H1 (cell line): Measurements from ENCODE around the gene DIPK1C. TPM values are rescaled to one million over a fixed set of nuclear protein-coding genes. Genes with fewer than 3 reads are reported as not detected.

Source experiments
- CTCF ChIA-PET: fragments of 300-600 bp; sonication (Branson Sonifier 250); formaldehyde crosslinking; loops from one replicate; lab custom pipeline; 2021; ENCODE audit not compliant: partially characterized antibody; lab: Charles Lee
- POLR2A ChIA-PET: fragments of 300-600 bp; sonication (Branson Sonifier 250); formaldehyde crosslinking; loops from one replicate; lab custom pipeline; 2021; ENCODE audit warnings: inconsistent platforms; ENCODE audit not compliant: partially characterized antibody; lab: Charles Lee
- DNase-seq, 2 experiments: peaks; one replicate each; pipeline versions ENCODE4 v3.0.0 to v3.0.0-alpha.2; 2010 to 2022; ENCODE audit warnings: low spot score in 2 of 2, low read depth in 1 of 2, mixed read lengths in 1 of 2
- FAIRE-seq: peaks from 2 replicates; lab custom pipeline; 2011; peaks lifted over from hg19 to GRCh38; lab: Jason Lieb, UNC
- H2AFZ ChIP-seq: 2 replicates; pipeline ENCODE4 v1.8.1; 2012; ENCODE audit warnings: low read length, inconsistent platforms
- H2AK5ac ChIP-seq: 2 replicates; pipeline ENCODE4 v1.6.1; 2013; ENCODE audit warnings: low read depth, low read length
- H2BK120ac ChIP-seq: replicated peaks from 2 replicates; pipeline ENCODE3; 2013; ENCODE audit warnings: low read depth, low read length, inconsistent platforms
- H2BK12ac ChIP-seq: 2 replicates; pipeline ENCODE4 v1.6.1; 2013; ENCODE audit warnings: low read depth, low read length
- H2BK15ac ChIP-seq: 2 replicates; pipeline ENCODE4 v1.6.1; 2013; ENCODE audit warnings: low read length
- H2BK20ac ChIP-seq: 2 replicates; pipeline ENCODE4 v1.6.1; 2013; ENCODE audit warnings: low read length
- H2BK5ac ChIP-seq: 2 replicates; pipeline ENCODE4 v1.6.1; 2013; ENCODE audit warnings: low read depth, low read length
- H3K14ac ChIP-seq: 2 replicates; pipeline ENCODE4 v1.6.1; 2013; ENCODE audit warnings: inconsistent platforms; ENCODE audit not compliant: insufficient read length
- H3K18ac ChIP-seq: 2 replicates; pipeline ENCODE4 v1.6.1; 2013; ENCODE audit warnings: low read length; ENCODE audit errors: extremely low read depth
- H3K23ac ChIP-seq: 2 replicates; pipeline ENCODE4 v1.6.1; 2013; ENCODE audit warnings: inconsistent platforms; ENCODE audit not compliant: insufficient read length
- H3K23me2 ChIP-seq: 2 replicates; pipeline ENCODE4 v1.6.1; 2013; ENCODE audit warnings: low read depth, low read length
- H3K27ac ChIP-seq: 2 replicates; pipeline ENCODE4 v1.6.1; 2011; ENCODE audit warnings: low read depth, low read length, inconsistent platforms
- H3K27me3 ChIP-seq, 4 experiments: replicated peaks in 1 of 4; 1 replicate in 1 of 4; 2 replicates in 3 of 4; pipeline versions ENCODE4 v1.6.1 to v1.8.1; 2011 to 2013; ENCODE audit warnings: low read length in 3 of 4, mild to moderate bottlenecking in 3 of 4, inconsistent platforms in 2 of 4, mixed read lengths in 2 of 4, moderate library complexity in 1 of 4; ENCODE audit not compliant: control insufficient read depth in 3 of 4, insufficient read depth in 3 of 4; ENCODE audit errors: extremely low read depth in 1 of 4
- H3K36me3 ChIP-seq, 4 experiments: 2 replicates each; pipeline versions ENCODE4 v1.6.1 to v1.8.1; 2011 to 2013; ENCODE audit warnings: mild to moderate bottlenecking in 4 of 4, low read length in 3 of 4, moderate library complexity in 2 of 4, control low read depth in 1 of 4, inconsistent platforms in 1 of 4; ENCODE audit not compliant: insufficient read depth in 4 of 4, control insufficient read depth in 2 of 4
- H3K4ac ChIP-seq: replicated peaks from 2 replicates; pipeline ENCODE3; 2013; ENCODE audit warnings: low read length, low read depth, mixed read lengths, inconsistent platforms; ENCODE audit not compliant: insufficient read length
- H3K4me1 ChIP-seq, 4 experiments: replicated peaks in 1 of 4; 1 replicate in 1 of 4; 2 replicates in 3 of 4; pipeline versions ENCODE4 v1.6.1 to v1.8.1; 2011 to 2013; ENCODE audit warnings: low read length in 3 of 4, inconsistent platforms in 2 of 4, mixed read lengths in 1 of 4; ENCODE audit not compliant: insufficient read depth in 4 of 4, control insufficient read depth in 3 of 4
- H3K4me2 ChIP-seq, 2 experiments: 2 replicates each; pipeline versions ENCODE4 v1.6.1 to v1.8.1; 2011 to 2013; ENCODE audit warnings: low read depth in 2 of 2, low read length in 2 of 2, control low read depth in 1 of 2, inconsistent platforms in 1 of 2, mild to moderate bottlenecking in 1 of 2; ENCODE audit not compliant: insufficient read depth in 1 of 2
- H3K4me3 ChIP-seq, 4 experiments: fragments of 200-600, 300-600 bp in 1 of 4; sonication (generic), shearing (Covaris generic), sonication (Bioruptor Twin) in 1 of 4; 2 replicates each; pipeline versions ENCODE4 v1.5.1 to v1.8.1; 2011 to 2016; ENCODE audit warnings: low read length in 4 of 4, low read depth in 3 of 4, control low read depth in 2 of 4, inconsistent platforms in 2 of 4, mild to moderate bottlenecking in 2 of 4, mixed read lengths in 1 of 4, moderate library complexity in 1 of 4; ENCODE audit not compliant: insufficient read depth in 2 of 4; ENCODE audit errors: extremely low read depth in 1 of 4
- H3K56ac ChIP-seq: replicated peaks from 2 replicates; pipeline ENCODE3; 2013; ENCODE audit warnings: low read depth, mild to moderate bottlenecking, mixed read lengths, low read length, inconsistent platforms; ENCODE audit not compliant: insufficient read length
- H3K79me1 ChIP-seq: 2 replicates; pipeline ENCODE4 v1.6.1; 2013; ENCODE audit warnings: low read depth, low read length, control low read depth
- H3K79me2 ChIP-seq, 2 experiments: 2 replicates each; pipeline versions ENCODE4 v1.6.1 to v1.8.1; 2012 to 2013; ENCODE audit warnings: low read length in 2 of 2, mild to moderate bottlenecking in 2 of 2, inconsistent platforms in 1 of 2; ENCODE audit not compliant: insufficient read depth in 2 of 2, control insufficient read depth in 1 of 2
- H3K9ac ChIP-seq, 4 experiments: replicated peaks in 1 of 4; 1 replicate in 1 of 4; 2 replicates in 3 of 4; pipeline versions ENCODE4 v1.6.1 to v1.8.1; 2011 to 2013; ENCODE audit warnings: low read depth in 3 of 4, low read length in 3 of 4, control low read depth in 2 of 4, mild to moderate bottlenecking in 2 of 4, moderate library complexity in 2 of 4, inconsistent platforms in 1 of 4; ENCODE audit errors: extremely low read depth in 1 of 4
- H3K9me3 ChIP-seq, 2 experiments: 2 replicates each; pipeline versions ENCODE4 v1.6.1 to v1.8.1; 2012 to 2013; ENCODE audit warnings: mild to moderate bottlenecking in 2 of 2, moderate library complexity in 2 of 2, control low read depth in 1 of 2, inconsistent platforms in 1 of 2, low read depth in 1 of 2, low read length in 1 of 2, mixed read lengths in 1 of 2; ENCODE audit not compliant: insufficient read depth in 2 of 2
- H4K20me1 ChIP-seq, 2 experiments: replicated peaks in 1 of 2; 2 replicates each; pipeline versions ENCODE3 to v1.8.1; 2011 to 2013; ENCODE audit warnings: inconsistent platforms in 2 of 2, low read length in 2 of 2, mild to moderate bottlenecking in 1 of 2; ENCODE audit not compliant: insufficient read depth in 2 of 2, control insufficient read depth in 1 of 2
- H4K5ac ChIP-seq: 2 replicates; pipeline ENCODE4 v1.6.1; 2013; ENCODE audit warnings: low read length, low read depth, mixed read lengths, inconsistent platforms; ENCODE audit not compliant: insufficient read length
- H4K8ac ChIP-seq: 2 replicates; pipeline ENCODE4 v1.8.0; 2013; ENCODE audit warnings: mild to moderate bottlenecking, moderate library complexity, low read length, inconsistent platforms; ENCODE audit not compliant: insufficient read depth; ENCODE audit errors: extremely low read depth
- H4K91ac ChIP-seq: replicated peaks from 2 replicates; pipeline ENCODE3; 2013; ENCODE audit warnings: low read length, mixed read lengths, inconsistent platforms; ENCODE audit not compliant: insufficient read length
- BRCA1 ChIP-seq: IDR thresholded peaks from 2 replicates; pipeline ENCODE4 v1.6.1; 2012; ENCODE audit warnings: low read depth, low read length, improper control_type of control experiment
- CEBPB ChIP-seq: IDR thresholded peaks from 2 replicates; pipeline ENCODE4 v1.6.1; 2012; ENCODE audit warnings: low read depth, low read length
- E2F6 ChIP-seq: IDR thresholded peaks from 2 replicates; pipeline ENCODE4 v1.6.1; 2012; ENCODE audit warnings: inconsistent platforms
- FOSL1 ChIP-seq: IDR thresholded peaks from 2 replicates; pipeline ENCODE4 v1.6.1; 2011; ENCODE audit warnings: mild to moderate bottlenecking, low read depth, low read length, moderate library complexity; ENCODE audit not compliant: insufficient read depth
- JUN ChIP-seq: IDR thresholded peaks from 2 replicates; pipeline ENCODE4 v1.6.1; 2011; ENCODE audit warnings: low read depth, mild to moderate bottlenecking, improper control_type of control experiment, low read length
- JUND ChIP-seq: IDR thresholded peaks from 2 replicates; pipeline ENCODE4 v1.6.1; 2011; ENCODE audit warnings: mild to moderate bottlenecking, improper control_type of control experiment, low read length
- KDM5A ChIP-seq: fragments of 200-600 bp; IDR thresholded peaks from 2 replicates; pipeline ENCODE4 v1.7.1; 2012; ENCODE audit warnings: mild to moderate bottlenecking, low read length, inconsistent platforms, mixed read lengths
- MAX ChIP-seq: IDR thresholded peaks from 2 replicates; pipeline ENCODE4 v1.6.1; 2012; ENCODE audit warnings: inconsistent platforms
- SAP30 ChIP-seq: fragments of 300-600 bp; sonication (generic); IDR thresholded peaks from 2 replicates; pipeline ENCODE4 v1.7.1; 2012; ENCODE audit warnings: low read length, moderate library complexity, mild to moderate bottlenecking, inconsistent platforms; ENCODE audit not compliant: insufficient read depth, insufficient replicate concordance
- SIN3A ChIP-seq, 2 experiments: IDR thresholded peaks in 1 of 2; conservative IDR thresholded peaks in 1 of 2; 2 replicates each; pipeline ENCODE4 v1.6.1; 2011 to 2012; ENCODE audit warnings: low read length in 2 of 2, improper control_type of control experiment in 1 of 2, low read depth in 1 of 2, mild to moderate bottlenecking in 1 of 2
- SP1 ChIP-seq: IDR thresholded peaks from 2 replicates; pipeline ENCODE4 v1.6.1; 2011; ENCODE audit warnings: low read depth, low read length
- TAF7 ChIP-seq: optimal IDR thresholded peaks from 2 replicates; pipeline ENCODE3; 2011; ENCODE audit warnings: low read depth, mild to moderate bottlenecking, inconsistent platforms, low read length, moderate library complexity, borderline replicate concordance
- TEAD4 ChIP-seq: IDR thresholded peaks from 2 replicates; pipeline ENCODE4 v1.6.1; 2012; ENCODE audit warnings: low read depth, low read length, inconsistent platforms, mixed read lengths
- YY1 ChIP-seq: IDR thresholded peaks from 2 replicates; pipeline ENCODE4 v1.6.1; 2011; ENCODE audit warnings: low read depth, mild to moderate bottlenecking, low read length
- WGBS, 2 experiments: shearing (Covaris generic) in 1 of 2; methylation state at CpG; one replicate each; pipeline versions ENCODE4 v1.1.6 to v1.1.7; 2013 to 2015; ENCODE audit warnings: low lambda C conversion rate in 2 of 2, mixed read lengths in 2 of 2, inconsistent platforms in 1 of 2, low coverage in 1 of 2, missing lambda C conversion rate in 1 of 2; ENCODE audit not compliant: insufficient replicate concordance in 2 of 2, insufficient coverage in 1 of 2, insufficient read length in 1 of 2; ENCODE audit errors: extremely low coverage in 1 of 2, missing lambda C conversion rate in 1 of 2; 5-methylcytosine and 5-hydroxymethylcytosine counted together
- polyA plus RNA-seq, 7 experiments: library from polyadenylated mRNA; depleted of rRNA in 3 of 7; stranded (reverse) in 5 of 7; unstranded in 2 of 7; fragments of >200 nt in 5 of 7; fragments of 200-250 nt in 2 of 7; gene quantifications; 1 replicate in 5 of 7; 2 replicates in 1 of 7; 4 replicates in 1 of 7; pipeline versions ENCODE4 v1.2.1 to v1.2.3, GENCODE V29; 2011 to 2013; ENCODE audit warnings: missing spikeins in 2 of 7, mixed read lengths in 2 of 7
- total RNA-seq: library from RNA; stranded (reverse); fragmentation: NEBNext Ultra II Directional; extraction: Animal tissue kit (Norgen Biotek cat#: 25700); gene quantifications from 2 replicates; pipeline ENCODE4 v1.2.1, GENCODE V29; 2021

The DIPK1C gene
- total and polyA plus RNA-seq, 2 of the 8 experiments (the other 6 are each of a cell fraction or from before 2014, with no cell fraction given) = 0.08 TPM; not detected in 1

DNA sequence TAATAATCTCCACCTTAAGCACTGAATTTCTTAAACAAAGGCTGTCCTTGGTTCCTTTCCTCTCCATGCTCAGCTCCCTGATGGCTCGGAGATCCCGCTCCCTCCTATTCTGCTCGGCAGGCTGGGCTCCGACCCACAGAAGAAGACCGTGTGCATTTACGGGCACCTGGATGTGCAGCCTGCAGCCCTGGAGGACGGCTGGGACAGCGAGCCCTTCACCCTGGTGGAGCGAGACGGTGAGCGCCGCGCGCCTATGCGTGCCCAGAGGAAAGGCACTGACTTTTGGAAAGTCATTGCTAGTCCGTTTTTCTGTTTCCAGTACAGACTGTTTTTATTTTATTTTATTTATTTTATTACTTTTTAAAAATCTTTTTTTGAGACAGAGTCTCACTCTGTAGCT, 48.7 kb upstream of the DIPK1C start:
- Histone ChIP-seq H3K56ac (no peak overlapping the region), H3K79me2 (no peaks in the 10 kb centered on the region; a peak in 1 of 4 replicates), H3K18ac (no peak overlapping the region), H3K4me2 (no peak overlapping the region), H2BK5ac (no peak overlapping the region), H2BK15ac (no peak overlapping the region), H3K9ac (no peak overlapping the region), H3K14ac (no peak overlapping the region), H3K79me1 (peaks cover 4% of the 10 kb centered on the region), H2AFZ (no peak overlapping the region), H3K9me3 (no peaks in the 10 kb centered on the region), H4K91ac (no peak overlapping the region), H2BK120ac (no peak overlapping the region), H3K27ac (no peak overlapping the region), H2BK20ac (no peak overlapping the region), H4K5ac (no peak overlapping the region), H2BK12ac (no peak overlapping the region), H3K27me3 (no peaks in the 10 kb centered on the region), H3K23me2 (no peaks in the 10 kb centered on the region), H4K20me1 (peaks cover 13 to 18% of the 10 kb centered on the region in 2 experiments), H3K4me1 (peaks cover 0 to 3% (median 2%) of the 10 kb centered on the region in 4 experiments; a peak in 4 of 7 replicates), H3K4ac (no peak overlapping the region), H3K23ac (no peak overlapping the region), H2AK5ac (no peak overlapping the region), H3K36me3 (peaks cover 18 to 84% (median 59%) of the 10 kb centered on the region in 4 experiments), H3K4me3 (no peak overlapping the region), H4K8ac (no peak overlapping the region)
- 96% methylated on average over 16 of the region's 16 CpGs; no CpG with 5 or more reads in 1 of the 2 experiments for WGBS, 2 experiments
- ChIA-PET CTCF (interaction anchor here (0.6 to 2.2 kb wide), 5 partner anchors 11 to 509 kb away, joined by 3 to 9 read pairs (median 4); no protein-coding TSS in a partner anchor), POLR2A (interaction anchor here (0.7 to 4.6 kb wide), 3 partner anchors 10 to 58 kb away, joined by 3 to 31 read pairs (median 19); partner anchors contain the start of gene CNDP2)
- DNase-seq = no peak
- FAIRE-seq = no peak
- TF ChIP-seq E2F6 (no peak), MAX (no peak), CEBPB (no peak), SIN3A (conservative IDR thresholded peaks at IDR 0.05 in 1 of 2, IDR thresholded peaks at IDR 0.05 in 1 of 2; ENCODE audit: low read depth in 1 of 2, low read length in 2 of 2) (no peak), BRCA1 (no peak), TEAD4 (no peak), FOSL1 (no peak), SP1 (no peak), YY1 (no peak), TAF7 (no peak), KDM5A (no peak), SAP30 (no peak), JUND (no peak), JUN (no peak)
